WTC11 (cell line): ENCODE results near the gene TYRP1.

Source experiments
- CREM ChIP-seq: sonication (generic); formaldehyde crosslinking; IDR thresholded peaks from 2 replicates; pipeline ENCODE4 v1.8.1; 2022; ENCODE audit warnings: mild to moderate bottlenecking, missing genetic modification reagents, moderate library complexity
- TF ChIP-seq, protein P1 (sequence below): sonication (generic); formaldehyde crosslinking; IDR thresholded peaks from 2 replicates; pipeline ENCODE4 v1.8.0; 2022; ENCODE audit warnings: mild to moderate bottlenecking, missing genetic modification reagents

DNA sequence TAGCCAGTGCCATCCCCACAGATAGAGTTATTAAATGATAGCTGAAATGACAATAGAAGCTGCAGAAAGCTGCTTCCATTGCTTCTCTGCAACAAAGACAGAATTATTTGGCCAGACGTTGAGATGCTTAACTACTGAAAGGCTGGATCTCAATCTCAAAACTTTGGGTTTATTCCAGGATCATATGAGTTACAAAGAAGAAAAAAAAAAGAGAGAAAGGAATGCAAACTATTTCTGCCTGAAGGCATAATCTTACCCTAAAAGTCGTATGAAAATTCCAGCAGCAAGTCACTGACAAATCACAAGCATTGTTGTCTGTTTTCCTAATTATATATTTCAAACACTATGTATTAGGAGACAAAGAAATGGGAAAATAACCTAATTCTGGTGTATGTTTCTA is 12.8 kb upstream of the TYRP1 start:
- TF ChIP-seq, protein P1, sequence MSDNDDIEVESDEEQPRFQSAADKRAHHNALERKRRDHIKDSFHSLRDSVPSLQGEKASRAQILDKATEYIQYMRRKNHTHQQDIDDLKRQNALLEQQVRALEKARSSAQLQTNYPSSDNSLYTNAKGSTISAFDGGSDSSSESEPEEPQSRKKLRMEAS (CRISPR knock-in tag) = no peak
- no peak for TF ChIP-seq CREM (CRISPR knock-in tag)
